ENCODE measurements around the gene TSFM.

The TSFM gene

GRCh38 chr12:57836442-57837375, 54.1 kb downstream of the TSFM start:
- DNase-seq: peak; percentile 57

GRCh38 chr12:57837864-57838562, 55.4 kb downstream of the TSFM start:
- no peak for DNase-seq

GRCh38 chr12:57838594-57839302, 56.2 kb downstream of the TSFM start:
- no peak for DNase-seq

GRCh38 chr12:57839996-57840395, 57.4 kb downstream of the TSFM start:
- no peak for DNase-seq

GRCh38 chr12:57840726-57841125, 58.1 kb downstream of the TSFM start:
- no peak for DNase-seq

- no peak for DNase-seq
These were observed 58.9 kb downstream of the TSFM start for GRCh38 chr12:57841445-57841844.

GRCh38 chr12:57842342-57843294, 60.0 kb downstream of the TSFM start:
- no peak for DNase-seq

GRCh38 chr12:57844709-57845477, 62.3 kb downstream of the TSFM start:
- DNase-seq: no peak

- no peak for DNase-seq
These were observed 63.1 kb downstream of the TSFM start for GRCh38 chr12:57845478-57846284.

GRCh38 chr12:57846285-57846576, 63.6 kb downstream of the TSFM start:
- no peak for DNase-seq

- DNase-seq: peak; percentile 98
These were observed 64.2 kb downstream of the TSFM start, which contains the start of gene CTDSP2 for GRCh38 chr12:57846577-57847319. Gene CTDSP2, minus strand, starts transcription at chr12:57846729. Its CDS starts 294 bp downstream, at chr12:57846435.

Measured in NCI-H774 (cell line).